Neural cell (in vitro differentiated cells): ENCODE data around the gene PLP1. TPM values are rescaled to one million over a fixed set of nuclear protein-coding genes. Genes with fewer than 3 reads are reported as not detected.

Experiments
- H2AFZ ChIP-seq: fragments of 200-600, 300-800 bp; sonication (generic), shearing (Covaris generic); 2 replicates; pipeline ENCODE4 v1.6.0; 2014; ENCODE audit warnings: low read depth, mild to moderate bottlenecking, antibody characterized with exemption, low read length, moderate library complexity
- H3F3A ChIP-seq: fragments of 200-600 bp; shearing (Covaris generic); 2 replicates; pipeline ENCODE4 v1.6.1; 2016; ENCODE audit warnings: mild to moderate bottlenecking, moderate library complexity, mixed read lengths, antibody characterized with exemption, low read length; ENCODE audit not compliant: insufficient read depth, poor library complexity, severe bottlenecking
- H3K27ac ChIP-seq: fragments of 200-600, 300-800 bp; sonication (generic), shearing (Covaris generic); 2 replicates; pipeline ENCODE4 v1.5.1; 2014; ENCODE audit warnings: mild to moderate bottlenecking, low read length, moderate library complexity
- H3K27me3 ChIP-seq: fragments of 300-800, 200-600 bp; sonication (generic), shearing (Covaris generic); 2 replicates; pipeline ENCODE4 v1.6.0; 2014; ENCODE audit warnings: mild to moderate bottlenecking, low read depth, low read length, moderate library complexity; ENCODE audit not compliant: insufficient read depth
- H3K36me3 ChIP-seq: fragments of 300-800, 200-600 bp; sonication (generic), shearing (Covaris generic); 2 replicates; pipeline ENCODE4 v1.5.1; 2014; ENCODE audit warnings: mild to moderate bottlenecking, antibody characterized with exemption, low read length, moderate library complexity; ENCODE audit not compliant: insufficient read depth
- H3K4me2 ChIP-seq: fragments of 300-800, 200-600 bp; sonication (generic), shearing (Covaris generic); 2 replicates; pipeline ENCODE4 v1.6.0; 2014; ENCODE audit warnings: mild to moderate bottlenecking, low read length
- H3K4me3 ChIP-seq: fragments of 300-800, 200-600 bp; sonication (generic), shearing (Covaris generic); 2 replicates; pipeline ENCODE4 v1.5.1; 2014; ENCODE audit warnings: mild to moderate bottlenecking, low read length, moderate library complexity
- H3K79me2 ChIP-seq: fragments of 200-600 bp; shearing (Covaris generic); replicated peaks from 2 replicates; pipeline ENCODE4 v1.6.0; 2014; ENCODE audit warnings: mild to moderate bottlenecking, low read length, moderate library complexity; ENCODE audit not compliant: insufficient read depth
- H3K9ac ChIP-seq: fragments of 300-800, 200-600 bp; sonication (generic), shearing (Covaris generic); 2 replicates; pipeline ENCODE4 v1.6.1; 2016; ENCODE audit warnings: mild to moderate bottlenecking, low read length, mixed read lengths
- H3K9me2 ChIP-seq: fragments of 200-600 bp; shearing (Covaris generic); 2 replicates; pipeline ENCODE4 v1.6.1; 2016; ENCODE audit warnings: mild to moderate bottlenecking, low read length, mixed read lengths; ENCODE audit not compliant: insufficient read depth
- H3K9me3 ChIP-seq: fragments of 200-600, 300-800 bp; sonication (generic), shearing (Covaris generic); 2 replicates; pipeline ENCODE4 v1.6.1; 2016; ENCODE audit warnings: mild to moderate bottlenecking, mixed run types, low read length, moderate library complexity, mixed read lengths
- H4K20me1 ChIP-seq: fragments of 200-600 bp; shearing (Covaris generic); 2 replicates; pipeline ENCODE4 v1.6.1; 2016; ENCODE audit warnings: mild to moderate bottlenecking, mixed run types; ENCODE audit not compliant: insufficient read depth
- EP300 ChIP-seq: fragments of 450-650 bp; conservative IDR thresholded peaks from 2 replicates; pipeline ENCODE4 v1.6.1; 2014; ENCODE audit warnings: antibody characterized with exemption, mild to moderate bottlenecking, moderate library complexity; ENCODE audit not compliant: poor library complexity, severe bottlenecking
- EZH2 ChIP-seq: fragments of 200-600, 300-800 bp; shearing (Covaris generic), sonication (generic); IDR thresholded peaks from 2 replicates; pipeline ENCODE4 v1.6.1; 2014; ENCODE audit warnings: antibody characterized with exemption, low read length, borderline replicate concordance, mild to moderate bottlenecking; ENCODE audit not compliant: insufficient read depth, poor library complexity, severe bottlenecking
- MXI1 ChIP-seq: fragments of 450-650 bp; conservative IDR thresholded peaks from 2 replicates; pipeline ENCODE4 v1.6.1; 2014; ENCODE audit warnings: antibody characterized with exemption, mild to moderate bottlenecking; ENCODE audit not compliant: poor library complexity, severe bottlenecking
- POLR2AphosphoS5 ChIP-seq: IDR thresholded peaks from 2 replicates; pipeline ENCODE4 v1.6.1; 2012
- RAD21 ChIP-seq: fragments of 450-650 bp; conservative IDR thresholded peaks from 2 replicates; pipeline ENCODE4 v1.6.1; 2014; ENCODE audit warnings: antibody characterized with exemption, mild to moderate bottlenecking, moderate library complexity
- SMC3 ChIP-seq: fragments of 450-650 bp; conservative IDR thresholded peaks from 2 replicates; pipeline ENCODE4 v1.6.1; 2014; ENCODE audit warnings: antibody characterized with exemption, mild to moderate bottlenecking, moderate library complexity; ENCODE audit not compliant: poor library complexity
- TAF1 ChIP-seq: IDR thresholded peaks from 2 replicates; pipeline ENCODE4 v1.6.1; 2012; ENCODE audit warnings: low read depth
- polyA plus RNA-seq: library from polyadenylated mRNA; depleted of rRNA; stranded (reverse); fragments of >200 nt; gene quantifications from 2 replicates; pipeline ENCODE4 v1.2.3, GENCODE V29; 2014
- TF ChIP-seq, protein P1 (sequence below): IDR thresholded peaks from 2 replicates; pipeline ENCODE4 v1.6.1; 2012; ENCODE audit warnings: borderline replicate concordance
- TF ChIP-seq, protein P2 (sequence below): fragments of 450-650 bp; IDR thresholded peaks from 2 replicates; pipeline ENCODE4 v1.5.1; 2014; ENCODE audit warnings: antibody characterized with exemption, mild to moderate bottlenecking, moderate library complexity; ENCODE audit not compliant: poor library complexity, severe bottlenecking

Gene PLP1
- polyA plus RNA-seq, 1 donor from 2014 or later, result 0.71 TPM

DNA sequence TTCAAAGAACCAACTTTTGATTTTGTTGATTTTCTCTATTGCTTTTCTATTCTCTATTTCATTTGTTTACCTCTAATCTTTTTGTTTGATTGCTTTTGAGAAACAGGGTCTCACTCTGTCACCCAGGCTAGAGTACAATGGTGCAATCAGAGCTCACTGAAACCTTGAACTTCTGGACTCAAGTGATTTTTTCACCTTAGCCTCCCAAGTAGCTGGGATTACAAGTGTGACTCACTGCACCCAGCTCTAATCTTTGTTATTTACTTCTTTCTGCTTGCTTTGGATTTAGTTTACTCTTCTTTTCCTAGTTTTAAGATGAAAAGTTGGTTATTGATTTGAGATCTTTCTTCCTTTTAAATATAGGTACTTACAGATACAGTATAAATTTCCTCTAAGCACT is 29.2 kb downstream of the PLP1 start:
- Histone ChIP-seq H3K9me2 (no peaks in the 10 kb centered on the region), H3K4me2 (no peak overlapping the region), H3K27ac (no peak overlapping the region), H3K36me3 (no peaks in the 10 kb centered on the region), H4K20me1 (no peaks in the 10 kb centered on the region), H3K79me2 (no peaks in the 10 kb centered on the region), H2AFZ (no peak overlapping the region), H3K9me3 (no peaks in the 10 kb centered on the region), H3K27me3 (no peaks in the 10 kb centered on the region), H3K4me3 (no peak overlapping the region), H3F3A (no peaks in the 10 kb centered on the region), H3K9ac (no peak overlapping the region)
- TF ChIP-seq, protein P1, sequence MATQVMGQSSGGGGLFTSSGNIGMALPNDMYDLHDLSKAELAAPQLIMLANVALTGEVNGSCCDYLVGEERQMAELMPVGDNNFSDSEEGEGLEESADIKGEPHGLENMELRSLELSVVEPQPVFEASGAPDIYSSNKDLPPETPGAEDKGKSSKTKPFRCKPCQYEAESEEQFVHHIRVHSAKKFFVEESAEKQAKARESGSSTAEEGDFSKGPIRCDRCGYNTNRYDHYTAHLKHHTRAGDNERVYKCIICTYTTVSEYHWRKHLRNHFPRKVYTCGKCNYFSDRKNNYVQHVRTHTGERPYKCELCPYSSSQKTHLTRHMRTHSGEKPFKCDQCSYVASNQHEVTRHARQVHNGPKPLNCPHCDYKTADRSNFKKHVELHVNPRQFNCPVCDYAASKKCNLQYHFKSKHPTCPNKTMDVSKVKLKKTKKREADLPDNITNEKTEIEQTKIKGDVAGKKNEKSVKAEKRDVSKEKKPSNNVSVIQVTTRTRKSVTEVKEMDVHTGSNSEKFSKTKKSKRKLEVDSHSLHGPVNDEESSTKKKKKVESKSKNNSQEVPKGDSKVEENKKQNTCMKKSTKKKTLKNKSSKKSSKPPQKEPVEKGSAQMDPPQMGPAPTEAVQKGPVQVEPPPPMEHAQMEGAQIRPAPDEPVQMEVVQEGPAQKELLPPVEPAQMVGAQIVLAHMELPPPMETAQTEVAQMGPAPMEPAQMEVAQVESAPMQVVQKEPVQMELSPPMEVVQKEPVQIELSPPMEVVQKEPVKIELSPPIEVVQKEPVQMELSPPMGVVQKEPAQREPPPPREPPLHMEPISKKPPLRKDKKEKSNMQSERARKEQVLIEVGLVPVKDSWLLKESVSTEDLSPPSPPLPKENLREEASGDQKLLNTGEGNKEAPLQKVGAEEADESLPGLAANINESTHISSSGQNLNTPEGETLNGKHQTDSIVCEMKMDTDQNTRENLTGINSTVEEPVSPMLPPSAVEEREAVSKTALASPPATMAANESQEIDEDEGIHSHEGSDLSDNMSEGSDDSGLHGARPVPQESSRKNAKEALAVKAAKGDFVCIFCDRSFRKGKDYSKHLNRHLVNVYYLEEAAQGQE, result no peak
- TF ChIP-seq POLR2AphosphoS5 (no peak), MXI1 (no peak), EZH2 (no peak), TAF1 (no peak), SMC3 (no peak), EP300 (no peak)

DNA sequence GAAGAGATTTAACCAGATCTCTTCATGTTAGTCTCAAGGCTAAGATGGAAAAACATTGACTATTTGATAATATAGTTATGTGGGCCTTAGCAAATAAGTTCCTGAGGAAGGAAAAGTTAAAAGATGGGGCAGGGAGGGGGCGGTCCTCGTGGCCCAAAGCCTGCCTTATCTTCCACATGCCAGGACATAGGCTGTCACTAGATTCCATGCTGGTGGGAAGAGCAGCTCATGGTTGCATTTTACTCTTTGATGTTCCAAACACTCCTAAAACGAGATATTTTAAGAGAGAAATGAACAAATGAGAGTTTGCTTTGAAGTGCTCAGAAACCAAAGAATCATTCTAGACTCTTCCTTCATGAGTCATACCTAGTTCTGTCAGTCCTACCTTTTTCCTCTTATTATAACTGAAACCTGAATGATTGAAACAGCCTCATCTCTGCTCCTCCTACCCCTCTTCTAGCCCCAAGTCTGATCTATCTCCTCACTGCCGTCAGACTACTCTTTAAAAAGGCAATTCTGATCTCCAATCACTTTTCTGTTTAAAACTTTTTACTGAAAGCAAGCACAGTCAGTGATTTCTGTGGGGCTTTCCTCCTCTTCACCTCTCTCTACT is 30.3 kb downstream of the PLP1 start:
- H3K9ac ChIP-seq, result no peak overlapping the region
- no peaks in the 10 kb centered on the region for H3K9me2 ChIP-seq
- no peaks in the 10 kb centered on the region for H3K27me3 ChIP-seq
- H3K4me2 ChIP-seq, result no peak overlapping the region
- no peaks in the 10 kb centered on the region for H3K9me3 ChIP-seq
- H3K36me3 ChIP-seq, result no peaks in the 10 kb centered on the region
- H3K4me3 ChIP-seq, result no peak overlapping the region
- H3K27ac ChIP-seq, result no peak overlapping the region
- no peaks in the 10 kb centered on the region for H3K79me2 ChIP-seq
- H4K20me1 ChIP-seq, result no peaks in the 10 kb centered on the region
- H3F3A ChIP-seq, result no peaks in the 10 kb centered on the region
- no peak overlapping the region for H2AFZ ChIP-seq
- TF ChIP-seq POLR2AphosphoS5 (no peak), SMC3 (no peak)
- TF ChIP-seq, protein P2, sequence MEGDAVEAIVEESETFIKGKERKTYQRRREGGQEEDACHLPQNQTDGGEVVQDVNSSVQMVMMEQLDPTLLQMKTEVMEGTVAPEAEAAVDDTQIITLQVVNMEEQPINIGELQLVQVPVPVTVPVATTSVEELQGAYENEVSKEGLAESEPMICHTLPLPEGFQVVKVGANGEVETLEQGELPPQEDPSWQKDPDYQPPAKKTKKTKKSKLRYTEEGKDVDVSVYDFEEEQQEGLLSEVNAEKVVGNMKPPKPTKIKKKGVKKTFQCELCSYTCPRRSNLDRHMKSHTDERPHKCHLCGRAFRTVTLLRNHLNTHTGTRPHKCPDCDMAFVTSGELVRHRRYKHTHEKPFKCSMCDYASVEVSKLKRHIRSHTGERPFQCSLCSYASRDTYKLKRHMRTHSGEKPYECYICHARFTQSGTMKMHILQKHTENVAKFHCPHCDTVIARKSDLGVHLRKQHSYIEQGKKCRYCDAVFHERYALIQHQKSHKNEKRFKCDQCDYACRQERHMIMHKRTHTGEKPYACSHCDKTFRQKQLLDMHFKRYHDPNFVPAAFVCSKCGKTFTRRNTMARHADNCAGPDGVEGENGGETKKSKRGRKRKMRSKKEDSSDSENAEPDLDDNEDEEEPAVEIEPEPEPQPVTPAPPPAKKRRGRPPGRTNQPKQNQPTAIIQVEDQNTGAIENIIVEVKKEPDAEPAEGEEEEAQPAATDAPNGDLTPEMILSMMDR, result no peak

DNA sequence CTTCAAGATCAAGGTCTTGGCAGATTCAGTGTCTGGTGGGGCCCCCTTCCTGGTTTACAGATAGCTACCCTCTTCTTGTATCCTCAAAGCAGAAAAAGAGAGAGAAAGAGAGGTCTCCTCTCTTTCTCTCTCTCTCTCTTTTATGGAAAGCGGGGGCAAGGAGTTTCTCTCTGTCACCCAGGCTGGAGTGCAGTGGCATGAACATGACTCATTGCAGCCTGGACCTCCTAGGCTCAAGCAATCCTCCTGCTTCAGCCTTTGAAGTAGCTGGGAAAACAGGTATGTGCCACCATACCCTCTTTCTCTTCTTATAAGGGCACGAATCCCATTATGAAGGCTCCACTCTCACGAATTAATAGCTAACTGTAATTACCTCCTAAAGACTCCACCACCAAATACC is 35.2 kb downstream of the PLP1 start:
- Histone ChIP-seq H3K79me2 (no peaks in the 10 kb centered on the region), H4K20me1 (no peaks in the 10 kb centered on the region), H3K4me2 (no peak overlapping the region), H3K9me3 (no peaks in the 10 kb centered on the region), H3K4me3 (no peak overlapping the region), H3K9me2 (no peaks in the 10 kb centered on the region), H3F3A (no peaks in the 10 kb centered on the region), H3K9ac (no peak overlapping the region), H3K27ac (no peak overlapping the region), H3K27me3 (no peaks in the 10 kb centered on the region), H3K36me3 (no peaks in the 10 kb centered on the region), H2AFZ (no peak overlapping the region)
- TF ChIP-seq EZH2 (no peak), TAF1 (no peak), EP300 (no peak), MXI1 (no peak), POLR2AphosphoS5 (no peak), RAD21 (no peak), SMC3 (no peak)
- TF ChIP-seq, protein P1, result no peak
- TF ChIP-seq, protein P2, result no peak
